ENCODE results near the gene ITFG1.
"Not testable (repeated sequence)": the region's sequence is repeated elsewhere in the genome, so short reads cannot be mapped to it uniquely, and the experiment has no call there.

The ITFG1 gene

DNA sequence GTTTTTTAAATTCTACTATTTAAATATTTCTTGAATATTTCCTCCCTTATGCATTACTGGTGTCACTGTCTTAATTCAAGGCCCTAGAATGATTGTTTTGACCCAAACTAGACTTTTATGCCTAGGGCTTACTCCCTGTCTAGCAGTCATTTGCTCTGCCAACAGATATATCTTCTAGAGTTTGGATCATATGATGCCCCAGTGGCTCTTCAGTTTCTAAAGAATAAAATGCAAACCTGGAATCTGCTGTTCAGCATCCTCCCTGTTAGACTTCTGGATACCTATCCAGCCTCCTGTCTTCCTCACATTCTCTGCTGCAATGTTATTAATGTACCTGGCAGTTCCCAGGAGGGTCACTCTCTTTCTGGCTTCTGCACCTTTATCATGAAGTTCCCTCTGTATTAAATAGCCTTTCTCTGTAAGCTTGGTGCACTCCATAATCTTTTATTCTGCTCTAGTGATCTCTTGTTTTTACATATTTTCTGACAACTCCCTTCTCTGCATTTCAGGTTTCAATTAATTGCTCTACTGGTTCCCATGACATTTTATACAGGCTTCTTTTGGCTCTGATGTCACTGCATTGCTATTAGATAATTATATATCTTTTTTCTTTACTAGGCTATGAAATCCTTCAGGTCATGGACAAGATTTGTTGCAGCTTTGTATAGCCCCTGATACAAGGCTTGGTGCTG, 15.9 kb upstream of the ITFG1 start:
- peaks cover 0 to 3% of the 10 kb centered on the region in 2 donors for H3K36me3 ChIP-seq (ENCODE audit: control insufficient read depth in 1 of 2, insufficient read depth in 2 of 2, low read length in 2 of 2)

DNA sequence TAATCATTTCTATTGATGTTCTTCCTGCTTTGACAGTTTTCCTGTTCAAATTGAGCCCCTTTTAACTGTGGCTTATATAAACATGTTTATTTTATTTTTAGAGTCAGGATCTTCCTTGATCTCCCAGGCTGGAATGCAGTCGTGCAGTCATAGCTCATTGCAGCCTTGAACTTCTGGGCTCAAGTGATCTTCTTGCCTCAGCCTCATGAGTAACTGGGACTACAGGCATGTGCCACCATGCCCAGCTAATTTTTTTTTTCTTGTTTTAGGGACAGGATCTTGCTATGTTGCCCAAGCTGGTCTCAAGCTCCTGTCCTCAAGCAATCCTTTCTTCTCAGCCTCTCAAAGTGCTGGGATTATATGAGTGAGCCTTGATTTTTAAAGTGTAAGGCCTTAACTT, 14.9 kb upstream of the ITFG1 start:
- Histone ChIP-seq H3K9me3 (ENCODE audit: control insufficient read depth in 1 of 2, low read length in 2 of 2) (no peaks in the 10 kb centered on the region), H3K4me1 (ENCODE audit: control insufficient read depth in 1 of 2, insufficient read depth in 2 of 2, low read length in 2 of 2) (peaks cover 0 to 3% of the 10 kb centered on the region in 2 donors), H3K4me3 (ENCODE audit: low read depth in 1 of 2, low read length in 2 of 2) (no peak overlapping the region), H3K27me3 (ENCODE audit: control insufficient read depth in 1 of 2, insufficient read depth in 2 of 2, low read length in 2 of 2) (no peaks in the 10 kb centered on the region), H3K36me3 (ENCODE audit: control insufficient read depth in 1 of 2, insufficient read depth in 2 of 2, low read length in 2 of 2) (peaks cover 0 to 3% of the 10 kb centered on the region in 2 donors), H3K9ac (ENCODE audit: low read depth in 1 of 2, low read length in 2 of 2) (no peak overlapping the region), H3K27ac (ENCODE audit: low read depth, low read length) (no peak overlapping the region)

More for the DNA sequence above, 15.9 kb upstream of the ITFG1 start:
- no peaks in the 10 kb centered on the region for H3K27me3 ChIP-seq (ENCODE audit: control insufficient read depth in 1 of 2, insufficient read depth in 2 of 2, low read length in 2 of 2)
- no peak overlapping the region for H3K4me3 ChIP-seq (ENCODE audit: low read depth in 1 of 2, low read length in 2 of 2)
- no peak overlapping the region for H3K9ac ChIP-seq (ENCODE audit: low read depth in 1 of 2, low read length in 2 of 2)
- H3K27ac ChIP-seq (ENCODE audit: low read depth, low read length): no peak overlapping the region
- H3K4me1 ChIP-seq (ENCODE audit: control insufficient read depth in 1 of 2, insufficient read depth in 2 of 2, low read length in 2 of 2): no peaks in the 10 kb centered on the region
- H3K9me3 ChIP-seq (ENCODE audit: control insufficient read depth in 1 of 2, low read length in 2 of 2): no peaks in the 10 kb centered on the region

DNA sequence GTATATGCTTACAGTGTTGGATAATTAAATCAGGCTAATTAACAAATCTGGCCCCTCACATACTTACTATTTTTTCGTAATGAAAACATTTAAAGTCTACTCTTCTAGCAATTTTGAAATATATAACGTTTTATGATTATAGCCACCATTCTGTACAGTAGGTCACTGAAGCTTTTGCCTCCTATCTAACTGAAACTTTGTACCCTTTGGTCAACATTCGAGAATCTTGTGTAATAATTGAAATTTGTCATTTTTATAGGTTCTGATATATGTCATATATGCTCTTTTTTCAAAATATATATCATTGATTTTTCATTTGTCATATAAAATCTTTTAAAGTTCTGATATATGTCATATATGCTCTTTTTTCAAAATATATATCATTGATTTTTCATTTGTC, 12.9 kb upstream of the ITFG1 start:
- Histone ChIP-seq H3K4me3 (ENCODE audit: low read depth in 1 of 2, low read length in 2 of 2) (no peak overlapping the region), H3K9ac (ENCODE audit: low read depth in 1 of 2, low read length in 2 of 2) (no peak overlapping the region), H3K27me3 (ENCODE audit: control insufficient read depth in 1 of 2, insufficient read depth in 2 of 2, low read length in 2 of 2) (no peaks in the 10 kb centered on the region), H3K4me1 (ENCODE audit: control insufficient read depth in 1 of 2, insufficient read depth in 2 of 2, low read length in 2 of 2) (peaks cover 0 to 5% of the 10 kb centered on the region in 2 donors), H3K27ac (ENCODE audit: low read depth, low read length) (no peak overlapping the region), H3K36me3 (ENCODE audit: control insufficient read depth in 1 of 2, insufficient read depth in 2 of 2, low read length in 2 of 2) (peaks cover 0 to 3% of the 10 kb centered on the region in 2 donors), H3K9me3 (ENCODE audit: control insufficient read depth in 1 of 2, low read length in 2 of 2) (no peaks in the 10 kb centered on the region)

DNA sequence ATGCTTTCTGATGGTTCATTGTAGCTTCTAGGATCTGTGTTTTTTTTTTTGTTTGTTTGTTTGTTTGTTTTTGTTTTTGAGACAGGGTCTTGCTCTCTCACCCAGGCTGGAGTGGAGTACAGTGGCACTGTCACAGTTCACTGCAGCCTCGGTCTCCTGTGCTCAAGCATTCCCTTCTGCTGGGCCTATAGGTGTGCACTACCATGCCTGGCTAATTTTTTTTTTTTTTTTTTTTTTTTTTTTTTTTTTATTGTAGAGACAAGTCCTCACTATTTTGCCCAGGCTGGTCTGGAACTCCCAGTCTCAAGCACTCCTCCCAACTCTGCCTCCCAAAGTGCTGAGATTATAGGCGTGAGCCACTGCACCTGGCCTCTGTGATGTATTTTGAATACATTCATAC, 12.1 kb upstream of the ITFG1 start:
- not testable (repeated sequence) for H3K4me3 ChIP-seq (ENCODE audit: low read depth in 1 of 2, low read length in 2 of 2); H3K27ac ChIP-seq (ENCODE audit: low read depth, low read length); H3K36me3 ChIP-seq (ENCODE audit: control insufficient read depth in 1 of 2, insufficient read depth in 2 of 2, low read length in 2 of 2); H3K9ac ChIP-seq (ENCODE audit: low read depth in 1 of 2, low read length in 2 of 2); H3K27me3 ChIP-seq (ENCODE audit: control insufficient read depth in 1 of 2, insufficient read depth in 2 of 2, low read length in 2 of 2); H3K9me3 ChIP-seq (ENCODE audit: control insufficient read depth in 1 of 2, low read length in 2 of 2); H3K4me1 ChIP-seq (ENCODE audit: control insufficient read depth in 1 of 2, insufficient read depth in 2 of 2, low read length in 2 of 2)

DNA sequence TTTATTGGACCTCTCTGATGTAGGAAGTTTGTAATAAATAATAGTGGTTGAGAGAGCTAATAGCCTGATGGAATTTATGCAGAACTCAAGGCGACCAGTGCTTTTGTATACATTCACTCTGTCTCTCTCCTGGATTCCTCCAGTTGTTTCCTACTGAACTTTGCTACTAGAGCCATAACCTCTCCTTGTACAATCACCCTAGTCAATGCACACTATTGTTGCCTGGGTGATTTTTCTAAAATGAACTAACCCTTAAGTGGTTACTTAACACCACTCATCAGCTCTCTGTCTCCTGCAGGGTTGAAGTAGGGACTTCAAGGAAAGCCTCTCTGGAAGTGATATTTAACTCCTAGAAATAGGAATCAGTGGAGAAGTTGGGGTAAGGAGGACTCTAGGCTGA, 9.9 kb upstream of the ITFG1 start:
- H3K9ac ChIP-seq (ENCODE audit: low read depth in 1 of 2, low read length in 2 of 2): no peak overlapping the region
- no peaks in the 10 kb centered on the region for H3K9me3 ChIP-seq (ENCODE audit: control insufficient read depth in 1 of 2, low read length in 2 of 2)
- H3K4me3 ChIP-seq (ENCODE audit: low read depth in 1 of 2, low read length in 2 of 2): no peak overlapping the region
- no peak overlapping the region for H3K27ac ChIP-seq (ENCODE audit: low read depth, low read length)
- peaks cover 0 to 10% of the 10 kb centered on the region in 2 donors for H3K4me1 ChIP-seq (ENCODE audit: control insufficient read depth in 1 of 2, insufficient read depth in 2 of 2, low read length in 2 of 2)
- no peaks in the 10 kb centered on the region for H3K36me3 ChIP-seq (ENCODE audit: control insufficient read depth in 1 of 2, insufficient read depth in 2 of 2, low read length in 2 of 2)
- no peaks in the 10 kb centered on the region for H3K27me3 ChIP-seq (ENCODE audit: control insufficient read depth in 1 of 2, insufficient read depth in 2 of 2, low read length in 2 of 2)

DNA sequence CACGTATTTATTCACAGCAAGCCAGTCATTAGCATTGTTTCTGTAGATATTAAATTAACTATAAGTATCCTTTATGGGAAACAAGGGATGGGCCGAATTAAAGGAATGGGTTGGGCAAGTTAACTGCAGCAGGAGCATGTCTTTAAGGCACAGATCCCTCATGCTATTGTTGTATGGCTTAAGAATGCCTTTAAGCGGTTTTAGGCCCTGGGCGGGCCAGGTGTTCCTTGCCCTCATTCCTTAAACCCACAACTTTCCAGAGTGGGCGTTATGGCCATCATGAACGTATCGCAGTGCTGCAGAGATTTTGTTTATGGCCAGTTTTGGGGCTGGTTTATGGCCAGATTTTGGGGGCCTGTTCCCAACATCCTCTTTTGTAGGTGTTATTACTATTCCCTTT, 9.3 kb upstream of the ITFG1 start:
- Histone ChIP-seq H3K4me3 (ENCODE audit: low read depth in 1 of 2, low read length in 2 of 2) (no peak overlapping the region), H3K4me1 (ENCODE audit: control insufficient read depth in 1 of 2, insufficient read depth in 2 of 2, low read length in 2 of 2) (peaks cover 0 to 16% of the 10 kb centered on the region in 2 donors), H3K27me3 (ENCODE audit: control insufficient read depth in 1 of 2, insufficient read depth in 2 of 2, low read length in 2 of 2) (no peaks in the 10 kb centered on the region), H3K27ac (ENCODE audit: low read depth, low read length) (no peak overlapping the region), H3K9ac (ENCODE audit: low read depth in 1 of 2, low read length in 2 of 2) (no peak overlapping the region), H3K9me3 (ENCODE audit: control insufficient read depth in 1 of 2, low read length in 2 of 2) (no peaks in the 10 kb centered on the region), H3K36me3 (ENCODE audit: control insufficient read depth in 1 of 2, insufficient read depth in 2 of 2, low read length in 2 of 2) (no peaks in the 10 kb centered on the region)

DNA sequence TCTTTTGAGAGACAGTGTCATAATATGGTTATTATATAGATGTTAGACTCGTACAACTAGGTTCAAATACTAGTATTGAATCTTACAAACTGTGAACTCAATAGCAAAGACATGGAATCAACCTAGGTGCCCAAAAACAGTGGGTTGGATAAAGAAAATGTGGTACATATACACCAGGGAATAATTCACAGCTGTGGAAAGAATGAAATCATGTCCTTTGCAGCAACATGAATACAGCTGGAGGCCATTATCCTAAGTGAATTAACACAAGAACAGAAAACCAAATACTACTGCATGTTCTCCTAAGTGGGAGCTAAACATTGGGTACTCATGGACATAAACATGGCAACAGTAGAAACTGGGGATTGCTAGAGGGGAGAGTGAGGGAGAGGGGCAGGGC, 8.4 kb upstream of the ITFG1 start:
- peaks cover 0 to 22% of the 10 kb centered on the region in 2 donors for H3K4me1 ChIP-seq (ENCODE audit: control insufficient read depth in 1 of 2, insufficient read depth in 2 of 2, low read length in 2 of 2)
- no peak overlapping the region for H3K9ac ChIP-seq (ENCODE audit: low read depth in 1 of 2, low read length in 2 of 2)
- no peak overlapping the region for H3K4me3 ChIP-seq (ENCODE audit: low read depth in 1 of 2, low read length in 2 of 2)
- H3K9me3 ChIP-seq (ENCODE audit: control insufficient read depth in 1 of 2, low read length in 2 of 2): no peaks in the 10 kb centered on the region
- no peak overlapping the region for H3K27ac ChIP-seq (ENCODE audit: low read depth, low read length)
- H3K27me3 ChIP-seq (ENCODE audit: control insufficient read depth in 1 of 2, insufficient read depth in 2 of 2, low read length in 2 of 2): no peaks in the 10 kb centered on the region
- peaks cover 4 to 6% of the 10 kb centered on the region in 2 donors for H3K36me3 ChIP-seq (ENCODE audit: control insufficient read depth in 1 of 2, insufficient read depth in 2 of 2, low read length in 2 of 2)

DNA sequence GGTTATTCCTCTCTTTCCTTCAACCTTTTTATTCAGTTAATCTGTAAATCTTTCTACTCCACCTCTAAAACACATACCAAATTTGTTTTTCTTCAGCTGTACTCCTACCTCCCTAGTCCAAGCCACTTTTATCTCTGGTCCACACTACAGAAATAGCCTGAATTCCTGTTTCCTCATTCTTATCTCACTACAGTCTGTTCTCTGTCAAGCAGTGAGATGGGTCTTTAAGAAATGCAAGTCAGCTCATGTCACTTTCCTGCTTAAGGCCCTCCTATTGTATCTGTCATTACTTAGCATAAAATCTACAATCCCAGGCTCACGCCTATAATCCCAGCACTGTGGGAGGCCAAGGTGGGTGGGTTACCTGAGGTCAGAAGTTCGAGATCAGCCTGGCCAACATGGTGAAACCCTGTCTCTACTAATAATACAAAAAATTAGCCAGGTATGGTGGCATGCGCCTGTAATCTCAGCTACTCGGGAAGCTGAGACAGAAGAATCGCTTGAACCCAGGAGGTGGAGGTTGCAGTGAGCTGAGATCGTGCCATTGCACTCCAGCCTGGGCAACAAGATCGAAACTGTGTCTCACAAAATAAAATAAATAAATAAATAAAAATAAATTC, 7.3 kb upstream of the ITFG1 start:
- H3K9ac ChIP-seq (ENCODE audit: low read depth in 1 of 2, low read length in 2 of 2); H3K27me3 ChIP-seq (ENCODE audit: control insufficient read depth in 1 of 2, insufficient read depth in 2 of 2, low read length in 2 of 2); H3K4me3 ChIP-seq (ENCODE audit: low read depth in 1 of 2, low read length in 2 of 2); H3K9me3 ChIP-seq (ENCODE audit: control insufficient read depth in 1 of 2, low read length in 2 of 2); H3K27ac ChIP-seq (ENCODE audit: low read depth, low read length): not testable (repeated sequence)
- Histone ChIP-seq H3K4me1 (ENCODE audit: control insufficient read depth in 1 of 2, insufficient read depth in 2 of 2, low read length in 2 of 2) (peaks cover 0 to 29% of the 10 kb centered on the region in 2 donors), H3K36me3 (ENCODE audit: control insufficient read depth in 1 of 2, insufficient read depth in 2 of 2, low read length in 2 of 2) (peaks cover 5 to 10% of the 10 kb centered on the region in 2 donors)

DNA sequence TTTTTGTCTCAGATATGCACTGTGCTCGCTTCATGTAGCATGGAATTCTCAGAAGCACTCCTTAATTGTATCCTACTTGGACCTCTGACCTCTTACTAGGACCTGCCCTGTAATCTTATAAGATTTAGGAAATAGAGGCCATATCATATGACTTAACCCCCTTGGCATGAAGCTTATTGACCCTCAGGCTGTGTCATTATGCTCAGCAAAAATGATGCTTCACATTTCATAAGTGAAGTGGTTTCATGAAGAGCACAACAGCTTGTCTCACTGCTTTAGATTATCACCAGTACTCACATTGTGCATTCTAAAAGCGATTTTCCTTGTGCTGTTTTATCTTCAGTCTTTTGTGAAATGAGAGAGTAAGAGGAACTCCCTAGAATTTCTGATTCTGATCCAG, 6.6 kb upstream of the ITFG1 start:
- H3K27me3 ChIP-seq (ENCODE audit: control insufficient read depth in 1 of 2, insufficient read depth in 2 of 2, low read length in 2 of 2): no peaks in the 10 kb centered on the region
- no peak overlapping the region for H3K9ac ChIP-seq (ENCODE audit: low read depth in 1 of 2, low read length in 2 of 2)
- H3K36me3 ChIP-seq (ENCODE audit: control insufficient read depth in 1 of 2, insufficient read depth in 2 of 2, low read length in 2 of 2): peaks cover 5 to 10% of the 10 kb centered on the region in 2 donors
- H3K27ac ChIP-seq (ENCODE audit: low read depth, low read length): no peak overlapping the region
- no peak overlapping the region for H3K4me3 ChIP-seq (ENCODE audit: low read depth in 1 of 2, low read length in 2 of 2)
- H3K4me1 ChIP-seq (ENCODE audit: control insufficient read depth in 1 of 2, insufficient read depth in 2 of 2, low read length in 2 of 2): peaks cover 0 to 35% of the 10 kb centered on the region in 2 donors
- H3K9me3 ChIP-seq (ENCODE audit: control insufficient read depth in 1 of 2, low read length in 2 of 2): no peaks in the 10 kb centered on the region

DNA sequence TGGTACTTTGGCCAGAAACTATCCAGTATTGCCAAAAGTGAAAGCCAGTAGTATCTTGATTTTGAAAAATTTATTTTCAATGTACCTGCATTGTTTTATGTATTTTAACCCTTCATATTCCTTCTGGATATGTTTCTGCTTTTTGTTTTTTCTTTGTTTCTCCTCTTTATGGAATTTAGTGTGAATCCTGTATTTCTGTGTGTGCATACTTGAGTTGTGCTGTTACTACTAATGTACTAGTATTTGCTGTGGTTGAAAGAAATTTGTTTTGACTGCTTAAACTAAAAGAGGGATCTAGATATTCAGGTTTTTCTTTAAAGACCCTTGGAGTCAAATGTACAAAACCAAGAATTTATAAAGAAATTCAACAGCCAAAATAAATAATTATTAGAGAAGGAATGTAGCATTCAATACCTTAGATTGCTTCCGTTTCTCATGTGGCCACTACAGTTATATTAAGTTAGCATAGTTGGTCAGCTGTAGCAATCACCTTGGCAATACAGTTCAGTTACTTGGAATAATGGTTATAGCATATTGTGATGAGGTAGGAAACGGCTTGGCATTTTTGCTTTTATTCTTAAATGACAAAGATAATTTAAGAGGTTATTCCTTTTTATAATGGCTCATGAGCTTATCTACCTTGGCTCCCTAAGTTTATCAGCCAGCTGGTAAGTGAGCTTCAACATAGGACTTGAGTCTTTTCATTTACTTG, 5.2 kb upstream of the ITFG1 start:
- Histone ChIP-seq H3K36me3 (ENCODE audit: control insufficient read depth in 1 of 2, insufficient read depth in 2 of 2, low read length in 2 of 2) (peaks cover 5 to 10% of the 10 kb centered on the region in 2 donors), H3K9ac (ENCODE audit: low read depth in 1 of 2, low read length in 2 of 2) (no peak overlapping the region), H3K4me3 (ENCODE audit: low read depth in 1 of 2, low read length in 2 of 2) (no peak overlapping the region), H3K27me3 (ENCODE audit: control insufficient read depth in 1 of 2, insufficient read depth in 2 of 2, low read length in 2 of 2) (no peaks in the 10 kb centered on the region), H3K27ac (ENCODE audit: low read depth, low read length) (no peak overlapping the region), H3K4me1 (ENCODE audit: control insufficient read depth in 1 of 2, insufficient read depth in 2 of 2, low read length in 2 of 2) (peaks cover 0 to 35% of the 10 kb centered on the region in 2 donors), H3K9me3 (ENCODE audit: control insufficient read depth in 1 of 2, low read length in 2 of 2) (no peaks in the 10 kb centered on the region)

Data from duodenal mucosa (tissue), 2 donors.